GM12801 (cell line): ENCODE data around the gene TAP2.

Experiments
- TF ChIP-seq, protein P1 (sequence below): IDR thresholded peaks from one replicate; pipeline ENCODE4 v1.5.1; 2011; ENCODE audit warnings: control low read depth; ENCODE audit not compliant: insufficient read length; ENCODE audit errors: extremely low read depth

Gene TAP2

GRCh38 chr6:32838114-32838958 lies at the start of gene TAP2:
TSS of gene TAP2 (minus strand) at chr6:32838739. CDS start at chr6:32838233, 506 bp downstream.
- TF ChIP-seq, protein P1, sequence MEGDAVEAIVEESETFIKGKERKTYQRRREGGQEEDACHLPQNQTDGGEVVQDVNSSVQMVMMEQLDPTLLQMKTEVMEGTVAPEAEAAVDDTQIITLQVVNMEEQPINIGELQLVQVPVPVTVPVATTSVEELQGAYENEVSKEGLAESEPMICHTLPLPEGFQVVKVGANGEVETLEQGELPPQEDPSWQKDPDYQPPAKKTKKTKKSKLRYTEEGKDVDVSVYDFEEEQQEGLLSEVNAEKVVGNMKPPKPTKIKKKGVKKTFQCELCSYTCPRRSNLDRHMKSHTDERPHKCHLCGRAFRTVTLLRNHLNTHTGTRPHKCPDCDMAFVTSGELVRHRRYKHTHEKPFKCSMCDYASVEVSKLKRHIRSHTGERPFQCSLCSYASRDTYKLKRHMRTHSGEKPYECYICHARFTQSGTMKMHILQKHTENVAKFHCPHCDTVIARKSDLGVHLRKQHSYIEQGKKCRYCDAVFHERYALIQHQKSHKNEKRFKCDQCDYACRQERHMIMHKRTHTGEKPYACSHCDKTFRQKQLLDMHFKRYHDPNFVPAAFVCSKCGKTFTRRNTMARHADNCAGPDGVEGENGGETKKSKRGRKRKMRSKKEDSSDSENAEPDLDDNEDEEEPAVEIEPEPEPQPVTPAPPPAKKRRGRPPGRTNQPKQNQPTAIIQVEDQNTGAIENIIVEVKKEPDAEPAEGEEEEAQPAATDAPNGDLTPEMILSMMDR: no peak

DNA sequence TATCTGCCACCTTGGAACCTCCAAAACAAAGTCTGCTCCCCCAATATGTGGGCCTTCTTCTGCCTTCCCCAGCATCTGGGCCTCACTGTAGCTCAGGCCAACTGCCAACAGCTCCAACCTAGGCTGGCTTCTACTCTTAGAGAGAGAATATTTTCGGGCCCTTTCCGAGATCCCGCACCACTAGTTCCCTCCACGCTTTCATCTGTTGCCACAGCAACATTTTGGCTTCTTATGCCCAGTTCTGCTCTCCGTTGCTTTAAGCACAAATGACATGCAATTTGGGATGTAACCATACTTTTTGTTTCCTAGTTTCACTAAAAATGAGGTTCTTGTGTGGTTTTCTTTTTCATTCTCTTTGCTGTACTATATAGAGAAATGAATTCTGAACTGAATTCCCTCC lies 49.1 kb upstream of the TAP2 start:
- TF ChIP-seq, protein P1: no peak

GRCh38 chr6:32886681-32887383 lies 48.3 kb upstream of the TAP2 start:
- TF ChIP-seq, protein P1: no peak

DNA sequence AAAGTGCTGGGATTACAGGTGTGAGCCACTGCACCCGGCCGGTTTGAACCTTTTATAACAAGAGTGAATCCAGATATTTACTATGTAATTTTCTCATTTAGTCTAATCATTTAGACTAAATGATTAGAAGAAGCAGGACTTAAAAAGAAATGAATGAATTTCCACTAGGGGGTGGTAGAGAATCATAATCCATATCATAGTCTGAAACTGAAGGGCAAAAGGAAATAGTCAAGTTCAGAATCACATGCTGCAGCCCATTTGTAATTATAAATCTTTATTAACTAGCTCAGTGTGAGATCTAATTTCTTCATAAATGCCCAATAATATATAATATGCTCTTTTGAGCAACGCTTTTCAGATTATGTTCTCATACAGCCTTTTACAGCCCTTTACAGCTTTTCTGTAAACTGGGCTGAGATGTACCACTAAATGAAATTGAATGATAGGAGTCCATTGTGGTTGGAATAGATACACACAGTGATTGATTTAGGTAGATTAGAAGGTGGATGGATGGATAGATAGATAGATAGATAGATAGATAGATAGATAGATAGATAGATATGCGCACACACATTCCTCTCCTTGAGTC lies 47.3 kb upstream of the TAP2 start:
- TF ChIP-seq, protein P1: no peak

GRCh38 chr6:32883789-32884188 lies 45.2 kb upstream of the TAP2 start:
- TF ChIP-seq, protein P1: no peak

GRCh38 chr6:32882879-32883250 lies 44.3 kb upstream of the TAP2 start:
- TF ChIP-seq, protein P1: no peak

DNA sequence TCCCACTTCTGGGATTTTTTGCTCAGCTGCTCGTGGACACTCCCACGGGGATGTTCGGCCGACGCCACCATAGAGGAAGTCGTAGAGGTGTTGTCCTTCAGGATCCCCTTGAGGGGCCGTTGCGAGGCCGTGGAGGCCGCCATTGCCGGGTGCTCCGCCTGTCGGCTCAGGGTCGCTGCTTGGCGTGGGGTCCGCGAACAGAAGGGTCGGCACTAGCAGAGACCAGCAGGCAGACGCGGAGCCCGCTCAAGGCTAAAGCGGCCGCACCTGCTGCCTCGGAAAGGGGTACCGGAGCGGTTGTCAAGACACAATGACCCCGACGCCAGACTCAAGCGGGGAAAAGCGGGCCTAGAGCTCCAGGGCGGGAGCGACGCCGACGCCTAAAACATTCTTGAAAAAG lies 41.2 kb upstream of the TAP2 start:
- TF ChIP-seq, protein P1: no peak
